Tibial artery (tissue), 4 donors: ENCODE results near the gene FAM171A2.

Experiments used
- DNase-seq, 2 donors: peaks; one replicate each; pipeline ENCODE4 v3.0.0-alpha.2; 2019
- H3K27ac ChIP-seq, 2 donors: fragments of 200-600 bp; sonication (generic) in 1 of 2; 1 replicate in 1 of 2; 2 replicates in 1 of 2; pipeline ENCODE4 v1.5.1; 2018 to 2019; ENCODE audit warnings: mild to moderate bottlenecking in 1 of 2
- H3K27me3 ChIP-seq, 2 donors: fragments of 200-600 bp; sonication (generic) in 1 of 2; one replicate each; pipeline versions ENCODE4 v1.5.1 to v1.6.0; 2016 to 2019
- H3K36me3 ChIP-seq, 3 donors: fragments of 200-600 bp; sonication (generic) in 2 of 3; one replicate each; pipeline ENCODE4 v1.5.1; 2016 to 2019; ENCODE audit warnings: mild to moderate bottlenecking in 2 of 3
- H3K4me1 ChIP-seq, 4 donors: fragments of 200-600 bp; sonication (generic) in 2 of 4; 1 replicate in 3 of 4; 2 replicates in 1 of 4; pipeline ENCODE4 v1.5.1; 2016 to 2019
- H3K4me3 ChIP-seq, 2 donors: fragments of 200-600 bp; sonication (generic) in 1 of 2; 1 replicate in 1 of 2; 2 replicates in 1 of 2; pipeline ENCODE4 v1.5.1; 2018 to 2019; ENCODE audit warnings: mild to moderate bottlenecking in 2 of 2
- H3K9me3 ChIP-seq, 3 donors: fragments of 200-600 bp; sonication (generic) in 1 of 3; one replicate each; pipeline ENCODE4 v1.5.1; 2016 to 2019
- CTCF ChIP-seq, 2 experiments: fragments of 200-600 bp in 1 of 2; fragments of 450-650 bp in 1 of 2; IDR thresholded peaks; one replicate each; pipeline ENCODE4 v1.5.1; 2017 to 2019; ENCODE audit warnings: antibody characterized with exemption in 2 of 2, mild to moderate bottlenecking in 1 of 2, moderate library complexity in 1 of 2
- intact Hi-C: fragments of 100-400 bp; cut with DNase I; formaldehyde crosslinking; loops from one replicate; pipeline ENCODE4 v1.15.0; 2023; ENCODE audit warnings: low total_unique reads

The FAM171A2 gene

DNA sequence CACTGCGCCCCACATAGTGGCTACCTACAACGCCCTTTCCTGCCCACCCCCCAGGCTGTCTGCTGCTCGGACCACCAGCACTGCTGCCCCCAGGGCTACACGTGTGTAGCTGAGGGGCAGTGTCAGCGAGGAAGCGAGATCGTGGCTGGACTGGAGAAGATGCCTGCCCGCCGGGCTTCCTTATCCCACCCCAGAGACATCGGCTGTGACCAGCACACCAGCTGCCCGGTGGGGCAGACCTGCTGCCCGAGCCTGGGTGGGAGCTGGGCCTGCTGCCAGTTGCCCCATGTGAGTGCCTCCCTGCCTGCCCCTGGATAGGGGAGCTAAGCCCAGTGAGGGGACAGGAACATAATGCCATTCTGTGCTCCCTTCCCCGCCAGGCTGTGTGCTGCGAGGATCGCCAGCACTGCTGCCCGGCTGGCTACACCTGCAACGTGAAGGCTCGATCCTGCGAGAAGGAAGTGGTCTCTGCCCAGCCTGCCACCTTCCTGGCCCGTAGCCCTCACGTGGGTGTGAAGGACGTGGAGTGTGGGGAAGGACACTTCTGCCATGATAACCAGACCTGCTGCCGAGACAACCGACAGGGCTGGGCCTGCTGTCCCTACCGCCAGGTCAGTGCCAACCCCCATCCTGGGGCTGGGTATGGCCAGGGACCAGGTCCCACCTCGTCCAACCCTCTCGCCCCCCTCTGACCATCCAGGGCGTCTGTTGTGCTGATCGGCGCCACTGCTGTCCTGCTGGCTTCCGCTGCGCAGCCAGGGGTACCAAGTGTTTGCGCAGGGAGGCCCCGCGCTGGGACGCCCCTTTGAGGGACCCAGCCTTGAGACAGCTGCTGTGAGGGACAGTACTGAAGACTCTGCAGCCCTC lies 11.5 kb downstream of the FAM171A2 start:
- no peak for TF ChIP-seq CTCF (IDR thresholded peaks at IDR 0.05)
- Histone ChIP-seq H3K36me3 (peaks cover 21 to 50% (median 39%) of the 10 kb centered on the region in 3 donors), H3K4me1 (peaks cover 0 to 5% (median 4%) of the 10 kb centered on the region in 4 donors), H3K27me3 (peaks cover 0 to 3% of the 10 kb centered on the region in 2 donors), H3K27ac (no peak overlapping the region), H3K9me3 (no peaks in the 10 kb centered on the region), H3K4me3 (no peak overlapping the region)
- no peak for DNase-seq
- intact Hi-C loops: no loop called here

- Histone ChIP-seq H3K4me3 (no peak overlapping the region), H3K27me3 (peaks cover 0 to 3% of the 10 kb centered on the region in 2 donors), H3K36me3 (peaks cover 21 to 50% (median 39%) of the 10 kb centered on the region in 3 donors), H3K27ac (no peak overlapping the region), H3K4me1 (peaks cover 0 to 5% (median 4%) of the 10 kb centered on the region in 4 donors), H3K9me3 (no peaks in the 10 kb centered on the region)
- DNase-seq: no peak
- TF ChIP-seq CTCF (IDR thresholded peaks at IDR 0.05): no peak
- intact Hi-C loops: no loop called here
Measured at GRCh38 chr17:44351464-44351863, 12.2 kb downstream of the FAM171A2 start.

DNA sequence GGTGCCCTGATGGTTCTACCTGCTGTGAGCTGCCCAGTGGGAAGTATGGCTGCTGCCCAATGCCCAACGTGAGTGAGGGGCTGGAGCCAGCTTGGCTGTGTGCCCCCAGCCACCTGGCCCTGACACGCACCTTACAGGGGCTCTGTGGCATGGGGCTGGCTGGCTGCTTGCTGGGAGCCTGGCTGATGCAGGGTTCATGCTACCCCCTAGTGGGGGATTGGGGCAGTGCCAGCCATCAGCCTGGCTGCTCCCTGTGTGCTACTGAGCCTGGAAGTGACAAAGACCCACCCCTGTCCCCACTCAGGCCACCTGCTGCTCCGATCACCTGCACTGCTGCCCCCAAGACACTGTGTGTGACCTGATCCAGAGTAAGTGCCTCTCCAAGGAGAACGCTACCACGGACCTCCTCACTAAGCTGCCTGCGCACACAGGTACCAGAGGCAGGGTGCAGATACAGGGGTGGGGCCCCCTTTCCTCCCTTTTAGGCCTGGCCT lies 12.9 kb downstream of the FAM171A2 start:
- TF ChIP-seq CTCF (IDR thresholded peaks at IDR 0.05): peak; percentile 54 to 72
- intact Hi-C loops: no loop called here

GRCh38 chr17:44349553-44350070 lies 14.0 kb downstream of the FAM171A2 start:
- no peak overlapping the region for H3K4me3 ChIP-seq
- DNase-seq: no peak
- H3K27me3 ChIP-seq: no peaks in the 10 kb centered on the region
- no peaks in the 10 kb centered on the region for H3K9me3 ChIP-seq
- intact Hi-C loops: loop anchor here (5.0 kb wide), 1 partner anchor 137 kb away; no protein-coding TSS in a partner anchor
- peaks cover 0 to 16% (median 10%) of the 10 kb centered on the region in 4 donors for H3K4me1 ChIP-seq
- peaks cover 21 to 50% (median 39%) of the 10 kb centered on the region in 3 donors for H3K36me3 ChIP-seq
- no peak overlapping the region for H3K27ac ChIP-seq
- TF ChIP-seq CTCF (IDR thresholded peaks at IDR 0.05): no peak

More for the DNA sequence above, 12.9 kb downstream of the FAM171A2 start:
- Histone ChIP-seq H3K27me3 (no peaks in the 10 kb centered on the region), H3K4me3 (no peak overlapping the region), H3K4me1 (peaks cover 0 to 12% (median 7%) of the 10 kb centered on the region in 4 donors), H3K27ac (no peak overlapping the region), H3K36me3 (peaks cover 21 to 50% (median 39%) of the 10 kb centered on the region in 3 donors), H3K9me3 (no peaks in the 10 kb centered on the region)
- no peak for DNase-seq

DNA sequence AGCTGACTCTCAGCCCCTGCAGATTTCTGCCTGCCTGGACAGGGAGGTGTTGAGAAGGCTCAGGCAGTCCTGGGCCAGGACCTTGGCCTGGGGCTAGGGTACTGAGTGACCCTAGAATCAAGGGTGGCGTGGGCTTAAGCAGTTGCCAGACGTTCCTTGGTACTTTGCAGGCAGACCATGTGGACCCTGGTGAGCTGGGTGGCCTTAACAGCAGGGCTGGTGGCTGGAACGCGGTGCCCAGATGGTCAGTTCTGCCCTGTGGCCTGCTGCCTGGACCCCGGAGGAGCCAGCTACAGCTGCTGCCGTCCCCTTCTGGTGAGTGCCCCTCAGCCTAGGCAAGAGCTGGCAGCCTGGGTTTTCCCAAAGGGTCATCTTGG lies 14.7 kb downstream of the FAM171A2 start:
- no peak overlapping the region for H3K4me3 ChIP-seq
- H3K4me1 ChIP-seq: peaks cover 0 to 21% (median 16%) of the 10 kb centered on the region in 4 donors
- peaks cover 21 to 50% (median 39%) of the 10 kb centered on the region in 3 donors for H3K36me3 ChIP-seq
- DNase-seq: no peak
- no peak overlapping the region for H3K27ac ChIP-seq
- intact Hi-C loops: loop anchor here (5.0 kb wide), 1 partner anchor 137 kb away; no protein-coding TSS in a partner anchor
- H3K9me3 ChIP-seq: no peaks in the 10 kb centered on the region
- H3K27me3 ChIP-seq: no peaks in the 10 kb centered on the region
- no peak for TF ChIP-seq CTCF (IDR thresholded peaks at IDR 0.05)
